Measurements from ENCODE around the gene VSTM4.

- TF ChIP-seq CTCF (IDR thresholded peaks at IDR 0.05) (no peak), POLR2AphosphoS5 (IDR thresholded peaks at IDR 0.05; ENCODE audit: low read depth, low read length) (no peak), REST (IDR thresholded peaks at IDR 0.05; ENCODE audit: insufficient read depth in 1 of 2, low read depth in 2 of 2, low read length in 1 of 2) (no peak), TCF7L2 (IDR thresholded peaks at IDR 0.05; ENCODE audit: low read depth, low read length) (no peak)
Observed at GRCh38 chr10:49108656-49109055, 6.7 kb downstream of the VSTM4 start.
